Calu3 (cell line): ENCODE results near the gene TRIM65. TPM values are rescaled to one million over a fixed set of nuclear protein-coding genes. Genes with fewer than 3 reads are reported as not detected.

Source experiments
- BruUV-seq: library from RNA; stranded (reverse); fragments of 400-500 nt; replicated peaks from 2 replicates; lab custom pipeline; 2021; lab: Mats Ljungman, UMichigan
- CTCF ChIA-PET: fragments of 300-600 bp; sonication (Branson Sonifier 250); formaldehyde crosslinking; loops from one replicate; lab custom pipeline; 2022; ENCODE audit warnings: antibody characterized with exemption; lab: Charles Lee
- DNase-seq: peaks from one replicate; pipeline ENCODE4 v3.0.0; 2022
- H3K27ac Mint-ChIP-seq: one replicate; pipeline ENCODE4 v1.8.0; 2022; ENCODE audit warnings: mixed read lengths; ENCODE audit not compliant: unreplicated experiment
- H3K27me3 Mint-ChIP-seq: one replicate; pipeline ENCODE4 v1.8.0; 2022; ENCODE audit warnings: mixed read lengths; ENCODE audit not compliant: unreplicated experiment
- H3K36me3 Mint-ChIP-seq: one replicate; pipeline ENCODE4 v1.8.0; 2022; ENCODE audit warnings: mild to moderate bottlenecking, moderate library complexity, mixed read lengths; ENCODE audit not compliant: insufficient read depth, unreplicated experiment
- H3K4me1 Mint-ChIP-seq: one replicate; pipeline ENCODE4 v1.8.0; 2022; ENCODE audit warnings: mild to moderate bottlenecking, low read depth, mixed read lengths; ENCODE audit not compliant: unreplicated experiment
- H3K4me3 Mint-ChIP-seq: one replicate; pipeline ENCODE4 v1.8.0; 2022; ENCODE audit warnings: mild to moderate bottlenecking, low read depth, moderate library complexity, mixed read lengths; ENCODE audit not compliant: unreplicated experiment
- H3K9me3 Mint-ChIP-seq: one replicate; pipeline ENCODE4 v1.8.0; 2022; ENCODE audit warnings: low read depth, mixed read lengths; ENCODE audit not compliant: unreplicated experiment
- CTCF ChIP-seq: fragments of 200-600 bp; IDR thresholded peaks from one replicate; pipeline ENCODE4 v1.8.0; 2022; ENCODE audit warnings: antibody characterized with exemption; ENCODE audit not compliant: unreplicated experiment
- intact Hi-C: fragments of 100-400 bp; cut with micrococcal nuclease; formaldehyde crosslinking; loops from one replicate; pipeline ENCODE4 v1.10.0; 2022; ENCODE audit not compliant: unreplicated experiment
- total RNA-seq: library from RNA; stranded (reverse); gene quantifications from 2 replicates; pipeline ENCODE4 v1.2.3, GENCODE V29; 2022

TRIM65 gene
- total RNA-seq, 1 experiment from 2014 or later = 15.4 TPM

GRCh38 chr17:75898065-75898464 lies 1.3 kb upstream of the TRIM65 start:
- no peak overlapping the region for H3K4me3 Mint-ChIP-seq

GRCh38 chr17:75897160-75898019 lies 639 bp upstream of the TRIM65 start:
- Mint-ChIP-seq H3K9me3 (no peaks in the 10 kb centered on the region), H3K4me3 (peak overlapping the region; percentile 65), H3K27ac (no peak overlapping the region), H3K4me1 (peaks cover 12% of the 10 kb centered on the region), H3K36me3 (peaks cover 43% of the 10 kb centered on the region), H3K27me3 (no peaks in the 10 kb centered on the region)
- DNase-seq = no peak
- intact Hi-C loops = no loop called here
- TF ChIP-seq CTCF = no peak
- BruUV-seq = TSS peak; percentile 55
- CTCF ChIA-PET = interaction anchor here (1.1 to 2.1 kb wide), 4 partner anchors 22 to 133 kb away, joined by 3 to 9 read pairs (median 6); partner anchors contain the start of gene WBP2

More at GRCh38 chr17:75898065-75898464, 1.3 kb upstream of the TRIM65 start:
- no TSS peak for BruUV-seq
- Mint-ChIP-seq H3K27ac (no peak overlapping the region), H3K9me3 (no peaks in the 10 kb centered on the region), H3K27me3 (no peaks in the 10 kb centered on the region), H3K36me3 (peaks cover 43% of the 10 kb centered on the region), H3K4me1 (peaks cover 12% of the 10 kb centered on the region)
- no peak for TF ChIP-seq CTCF
- CTCF ChIA-PET = no interaction called here
- intact Hi-C loops = no loop called here
- no peak for DNase-seq

DNA sequence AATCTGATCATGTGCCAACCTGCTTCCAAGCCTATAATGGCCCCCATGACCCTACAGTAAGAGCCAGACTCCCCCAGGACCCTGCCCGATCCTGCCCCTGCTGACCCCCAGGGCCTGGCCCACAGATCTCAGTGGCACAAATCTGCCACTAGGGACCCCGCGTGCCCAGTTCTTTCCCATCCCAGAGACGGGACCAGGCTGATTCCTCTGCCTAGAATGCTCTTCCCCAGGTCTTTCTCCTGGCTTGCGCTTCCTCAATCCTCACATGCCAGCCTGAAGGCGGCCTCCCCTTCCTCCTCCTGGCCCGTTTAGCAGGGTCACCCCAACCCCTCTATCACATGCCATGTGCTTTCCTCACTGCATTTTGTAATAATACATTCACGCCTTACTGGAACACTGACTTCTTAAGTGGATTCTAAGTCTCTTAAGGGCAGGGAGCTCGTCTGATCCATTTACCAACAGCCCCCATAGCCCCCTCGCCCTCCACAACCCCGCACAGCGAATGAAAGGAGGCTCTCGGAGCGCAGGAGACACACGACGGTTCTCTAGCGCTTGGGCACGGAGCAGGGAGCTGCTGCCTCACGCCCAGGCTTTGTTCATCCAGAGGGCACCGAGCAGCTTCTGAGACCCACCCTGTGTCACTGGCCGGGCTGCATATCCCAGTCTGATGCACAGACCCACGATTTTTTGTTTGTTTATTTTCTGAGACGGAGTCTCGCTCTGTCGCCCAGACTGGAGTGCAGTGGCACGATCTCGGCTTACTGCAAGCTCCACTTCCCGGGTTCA lies 1.2 kb downstream of the TRIM65 start:
- peaks cover 41% of the 10 kb centered on the region for H3K36me3 Mint-ChIP-seq
- H3K4me3 Mint-ChIP-seq = peak overlapping the region; percentile 65
- TF ChIP-seq CTCF = peak; percentile 25
- intact Hi-C loops = no loop called here
- peaks cover 12% of the 10 kb centered on the region for H3K4me1 Mint-ChIP-seq
- H3K9me3 Mint-ChIP-seq = no peaks in the 10 kb centered on the region
- peak overlapping the region; percentile 22 for H3K27ac Mint-ChIP-seq
- no TSS peak for BruUV-seq
- H3K27me3 Mint-ChIP-seq = no peaks in the 10 kb centered on the region
- CTCF ChIA-PET = interaction anchor here (0.5 to 2.1 kb wide), 5 partner anchors 20 to 97 kb away, joined by 3 to 9 read pairs (median 5); partner anchors contain the start of gene WBP2
- DNase-seq = peak; percentile 39

GRCh38 chr17:75894049-75894733 lies 2.6 kb downstream of the TRIM65 start:
- DNase-seq = no peak
- no TSS peak for BruUV-seq
- CTCF ChIA-PET = interaction anchor here (0.5 to 0.6 kb wide), 2 partner anchors 19 to 39 kb away, joined by 3 to 4 read pairs; partner anchors contain the start of gene WBP2
- intact Hi-C loops = no loop called here
- Mint-ChIP-seq H3K9me3 (no peaks in the 10 kb centered on the region), H3K4me3 (no peak overlapping the region), H3K27ac (no peak overlapping the region), H3K4me1 (peaks cover 12% of the 10 kb centered on the region), H3K36me3 (peaks cover 42% of the 10 kb centered on the region), H3K27me3 (no peaks in the 10 kb centered on the region)
- no peak for TF ChIP-seq CTCF
